GM23248 (cell line): Measurements from ENCODE around the gene RBP3. TPM values are rescaled to one million over a fixed set of nuclear protein-coding genes. Genes with fewer than 3 reads are reported as not detected.

Experiments
- DNase-seq: peaks from one replicate; pipeline ENCODE4 v3.0.0-alpha.2; 2015
- H2AFZ ChIP-seq: fragments of 200-600 bp; sonication (generic); 2 replicates; pipeline ENCODE4 v1.6.1; 2016; ENCODE audit warnings: antibody characterized with exemption
- H3F3A ChIP-seq: fragments of 200-600 bp; sonication (generic); 2 replicates; pipeline ENCODE4 v1.6.1; 2016; ENCODE audit warnings: mild to moderate bottlenecking, antibody characterized with exemption, mixed run types; ENCODE audit not compliant: insufficient read depth
- H3K27ac ChIP-seq: fragments of 200-600 bp; sonication (generic); 2 replicates; pipeline ENCODE4 v1.5.1; 2016; ENCODE audit warnings: mild to moderate bottlenecking
- H3K27me3 ChIP-seq: fragments of 200-600 bp; sonication (generic); replicated peaks from 2 replicates; pipeline ENCODE4 v1.6.1; 2016; ENCODE audit warnings: mild to moderate bottlenecking; ENCODE audit not compliant: insufficient read depth
- H3K36me3 ChIP-seq: fragments of 200-600 bp; sonication (generic); 2 replicates; pipeline ENCODE4 v1.6.1; 2016; ENCODE audit warnings: low read depth, mild to moderate bottlenecking
- H3K4me1 ChIP-seq: fragments of 200-600 bp; sonication (generic); 2 replicates; pipeline ENCODE4 v1.6.1; 2016; ENCODE audit warnings: mild to moderate bottlenecking; ENCODE audit not compliant: insufficient read depth
- H3K4me2 ChIP-seq: fragments of 200-600 bp; sonication (generic); one replicate; pipeline ENCODE4 v1.6.1; 2016; ENCODE audit warnings: mild to moderate bottlenecking; ENCODE audit not compliant: unreplicated experiment
- H3K4me3 ChIP-seq: fragments of 200-600 bp; sonication (generic); 2 replicates; pipeline ENCODE4 v1.5.1; 2016; ENCODE audit warnings: mild to moderate bottlenecking
- H3K79me2 ChIP-seq: fragments of 200-600 bp; sonication (generic); 2 replicates; pipeline ENCODE4 v1.6.1; 2016; ENCODE audit warnings: mild to moderate bottlenecking; ENCODE audit not compliant: insufficient read depth
- H3K9ac ChIP-seq: fragments of 200-600 bp; sonication (generic); 2 replicates; pipeline ENCODE4 v1.6.1; 2016; ENCODE audit warnings: mild to moderate bottlenecking
- H3K9me2 ChIP-seq: fragments of 200-600 bp; sonication (generic); 2 replicates; pipeline ENCODE4 v1.6.1; 2016; ENCODE audit warnings: mixed run types, mild to moderate bottlenecking, moderate library complexity; ENCODE audit not compliant: insufficient read depth
- H3K9me3 ChIP-seq: fragments of 200-600 bp; sonication (generic); one replicate; pipeline ENCODE4 v1.6.1; 2017; ENCODE audit warnings: low read depth
- H4K20me1 ChIP-seq: fragments of 200-600 bp; sonication (generic); 2 replicates; pipeline ENCODE4 v1.6.0; 2016; ENCODE audit not compliant: insufficient read depth
- EZH2 ChIP-seq: fragments of 200-600 bp; sonication (generic); IDR thresholded peaks from 2 replicates; pipeline ENCODE4 v1.6.1; 2018; ENCODE audit warnings: antibody characterized with exemption, mild to moderate bottlenecking; ENCODE audit not compliant: insufficient read depth, poor library complexity, severe bottlenecking
- EZH2phosphoT487 ChIP-seq: fragments of 200-600 bp; sonication (generic); IDR thresholded peaks from 2 replicates; pipeline ENCODE4 v1.6.1; 2018; ENCODE audit warnings: antibody characterized with exemption, moderate library complexity, mild to moderate bottlenecking, low read depth; ENCODE audit not compliant: insufficient read depth
- WGBS, 2 experiments: methylation state at CpG; one replicate each; pipeline ENCODE4 v1.1.6; 2015 to 2017; ENCODE audit warnings: low lambda C conversion rate in 2 of 2, low coverage in 1 of 2; ENCODE audit errors: missing lambda C conversion rate in 2 of 2; 5-methylcytosine and 5-hydroxymethylcytosine counted together
- in situ Hi-C: fragments of 300-500 bp; cut with MboI; formaldehyde crosslinking; loops from 2 replicates; pipeline ENCODE4 v1.15.0; 2020
- polyA plus RNA-seq: library from polyadenylated mRNA; unstranded; fragments of >200 nt; fragmentation: Nextera tagmentation; extraction: Ambion mirVana; gene quantifications from 2 replicates; pipeline ENCODE4 v1.2.1, GENCODE V29; 2016
- total RNA-seq: library from RNA; depleted of rRNA; stranded (reverse); fragments of >200 nt; shearing (Covaris generic); gene quantifications from 2 replicates; pipeline ENCODE4 v1.2.3, GENCODE V29; 2014

The RBP3 gene
- total and polyA plus RNA-seq, 2 experiments from 2014 or later: not detected

DNA sequence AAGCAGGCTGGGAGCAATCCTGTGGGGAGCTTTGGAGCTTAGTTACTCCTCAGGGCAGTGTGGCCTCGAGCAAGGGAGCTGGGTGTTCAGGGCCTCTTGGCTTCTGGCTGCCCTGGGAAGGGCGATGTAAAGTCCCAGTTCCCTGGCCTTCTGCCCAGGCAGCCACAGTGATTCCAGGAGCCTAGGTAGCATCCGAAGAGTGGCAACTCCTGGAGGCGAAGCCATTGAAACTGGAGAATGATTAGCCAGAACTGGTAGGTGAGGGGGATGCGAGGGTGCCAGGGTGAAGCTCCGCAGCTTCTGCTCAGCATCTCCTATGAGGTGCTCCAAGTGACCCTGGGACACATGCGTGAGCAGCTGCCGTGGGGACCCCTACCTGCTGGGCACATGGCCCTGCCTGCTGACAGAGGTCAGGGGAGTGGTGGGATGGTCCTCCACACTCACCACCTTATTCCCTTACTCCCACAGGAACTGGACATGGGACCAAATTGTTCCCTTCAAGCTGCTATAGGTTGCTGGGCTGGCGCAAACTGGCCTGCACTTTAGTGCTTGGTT, 33.7 kb upstream of the RBP3 start:
- no peak overlapping the region for H3K4me2 ChIP-seq
- H2AFZ ChIP-seq: no peak overlapping the region
- TF ChIP-seq EZH2 (no peak), EZH2phosphoT487 (no peak)
- no peaks in the 10 kb centered on the region for H3K79me2 ChIP-seq
- no peaks in the 10 kb centered on the region for H3K9me2 ChIP-seq
- 69 to 72% methylated on average over 9 of the region's 9 CpGs for WGBS, 2 experiments
- no peak for DNase-seq
- no peaks in the 10 kb centered on the region for H3K4me1 ChIP-seq
- no peaks in the 10 kb centered on the region for H3K36me3 ChIP-seq
- no peaks in the 10 kb centered on the region for H3K9me3 ChIP-seq
- no peak overlapping the region for H3K4me3 ChIP-seq
- H3K9ac ChIP-seq: no peak overlapping the region
- H3K27ac ChIP-seq: no peak overlapping the region
- no peaks in the 10 kb centered on the region; the same call in 1 of the 2 replicates for H3K27me3 ChIP-seq
- in situ Hi-C loops: no loop called here
- H3F3A ChIP-seq: no peaks in the 10 kb centered on the region
- no peaks in the 10 kb centered on the region for H4K20me1 ChIP-seq

DNA sequence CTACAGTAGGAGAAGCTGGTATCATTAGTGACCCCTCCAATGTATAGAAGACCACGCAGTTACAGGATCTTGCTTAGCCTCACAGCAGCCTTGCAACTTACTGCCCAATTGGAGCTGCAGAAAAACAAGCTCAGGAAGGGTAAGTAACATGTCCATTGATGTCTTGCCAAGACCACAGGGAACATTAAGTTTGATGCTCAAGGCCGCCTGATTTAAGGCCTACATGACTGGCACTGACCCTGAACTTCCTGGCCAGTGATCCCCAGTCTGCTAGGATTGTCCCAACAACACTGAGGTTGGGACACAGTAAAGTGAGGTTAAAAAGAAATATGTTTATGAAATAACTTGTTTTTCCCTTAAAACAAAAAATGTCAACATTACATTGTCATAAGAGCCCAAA, 32.7 kb upstream of the RBP3 start:
- Histone ChIP-seq H3K9ac (no peak overlapping the region), H2AFZ (no peak overlapping the region), H3K79me2 (no peaks in the 10 kb centered on the region), H3K9me3 (no peaks in the 10 kb centered on the region), H3K9me2 (no peaks in the 10 kb centered on the region), H4K20me1 (no peaks in the 10 kb centered on the region), H3K27me3 (peaks cover 6% of the 10 kb centered on the region; the same call in 1 of the 2 replicates), H3K27ac (no peak overlapping the region), H3K36me3 (no peaks in the 10 kb centered on the region), H3K4me3 (no peak overlapping the region), H3K4me1 (no peaks in the 10 kb centered on the region), H3K4me2 (no peak overlapping the region), H3F3A (no peaks in the 10 kb centered on the region)
- no peak for DNase-seq
- WGBS, 2 experiments: 71 to 80% methylated on average over 2 of the region's 2 CpGs
- TF ChIP-seq EZH2 (no peak), EZH2phosphoT487 (no peak)
- in situ Hi-C loops: no loop called here

- TF ChIP-seq EZH2phosphoT487: no peak
- no peak for TF ChIP-seq EZH2
- peaks cover 10% of the 10 kb centered on the region; the same call in 1 of the 2 replicates for H3K27me3 ChIP-seq
- H3K36me3 ChIP-seq: no peaks in the 10 kb centered on the region
- H3K9me3 ChIP-seq: no peaks in the 10 kb centered on the region
- no peak for DNase-seq
- H3K79me2 ChIP-seq: no peaks in the 10 kb centered on the region
- H4K20me1 ChIP-seq: no peaks in the 10 kb centered on the region
- no peak overlapping the region for H3K27ac ChIP-seq
- no peaks in the 10 kb centered on the region for H3K4me1 ChIP-seq
- H3K4me3 ChIP-seq: no peak overlapping the region
- H2AFZ ChIP-seq: no peak overlapping the region
- no peaks in the 10 kb centered on the region for H3F3A ChIP-seq
- WGBS, 2 experiments: 58 to 60% methylated on average over 5 of the region's 5 CpGs
- in situ Hi-C loops: no loop called here
- no peaks in the 10 kb centered on the region for H3K9me2 ChIP-seq
- no peak overlapping the region for H3K4me2 ChIP-seq
- H3K9ac ChIP-seq: no peak overlapping the region
Measured at GRCh38 chr10:47316131-47316530, 32.0 kb upstream of the RBP3 start.

DNA sequence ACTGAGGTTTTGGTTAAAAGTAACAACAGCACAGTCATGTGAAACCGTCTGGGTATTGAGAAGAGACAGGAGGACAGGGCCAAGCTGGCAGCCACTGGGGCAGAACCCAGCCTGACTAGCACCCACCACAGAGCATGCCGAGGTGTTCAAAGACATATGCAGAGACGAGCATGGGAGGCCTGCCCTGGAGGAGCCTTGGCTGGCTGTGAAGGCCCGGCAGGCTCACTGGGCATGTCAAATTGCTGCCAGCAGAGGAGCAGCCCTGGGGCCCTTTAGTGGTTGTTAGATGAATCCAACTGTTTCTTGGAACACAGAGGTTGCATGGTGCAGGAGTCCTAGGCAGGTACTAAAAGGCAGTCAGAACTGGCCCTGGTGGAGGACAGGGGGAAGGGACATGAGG, 30.9 kb upstream of the RBP3 start:
- Histone ChIP-seq H3K9ac (no peak overlapping the region), H3F3A (no peaks in the 10 kb centered on the region), H4K20me1 (no peaks in the 10 kb centered on the region), H3K4me2 (no peak overlapping the region), H3K9me3 (no peaks in the 10 kb centered on the region), H3K4me3 (no peak overlapping the region), H3K4me1 (no peaks in the 10 kb centered on the region), H3K27me3 (peaks cover 10% of the 10 kb centered on the region), H3K36me3 (no peaks in the 10 kb centered on the region), H2AFZ (no peak overlapping the region), H3K9me2 (no peaks in the 10 kb centered on the region), H3K27ac (no peak overlapping the region), H3K79me2 (no peaks in the 10 kb centered on the region)
- no peak for TF ChIP-seq EZH2
- no peak for TF ChIP-seq EZH2phosphoT487
- no peak for DNase-seq
- 27 to 38% methylated on average over 4 of the region's 4 CpGs for WGBS, 2 experiments
- in situ Hi-C loops: no loop called here

GRCh38 chr10:47318706-47319105, 29.5 kb upstream of the RBP3 start:
- WGBS, 2 experiments: 58 to 62% methylated on average over 9 of the region's 9 CpGs
- no peaks in the 10 kb centered on the region for H3F3A ChIP-seq
- H3K4me1 ChIP-seq: no peaks in the 10 kb centered on the region
- H3K4me3 ChIP-seq: no peak overlapping the region
- no peak overlapping the region for H2AFZ ChIP-seq
- TF ChIP-seq EZH2phosphoT487 (no peak), EZH2 (no peak)
- H3K27ac ChIP-seq: no peak overlapping the region
- H3K27me3 ChIP-seq: peaks cover 19% of the 10 kb centered on the region
- H4K20me1 ChIP-seq: no peaks in the 10 kb centered on the region
- no peak overlapping the region for H3K4me2 ChIP-seq
- no peaks in the 10 kb centered on the region for H3K79me2 ChIP-seq
- in situ Hi-C loops: no loop called here
- DNase-seq: no peak
- no peaks in the 10 kb centered on the region for H3K9me2 ChIP-seq
- H3K9me3 ChIP-seq: no peaks in the 10 kb centered on the region
- H3K36me3 ChIP-seq: no peaks in the 10 kb centered on the region
- no peak overlapping the region for H3K9ac ChIP-seq
